GM23338 (cell line): ENCODE data around the gene ARAP1. TPM values are rescaled to one million over a fixed set of nuclear protein-coding genes. Genes with fewer than 3 reads are reported as not detected.

Experiments used
- ATAC-seq: fragments of 200-7000 bp; cut with Tn5 transposase; 3 replicates; pipeline ENCODE4 v1.9.1; 2020
- DNase-seq: peaks from one replicate; pipeline ENCODE4 v3.0.0-alpha.2; 2015; ENCODE audit warnings: low spot score
- H2AFZ ChIP-seq: fragments of 200-600 bp; sonication (generic); 2 replicates; pipeline ENCODE4 v1.8.0; 2016; ENCODE audit warnings: antibody characterized with exemption, mild to moderate bottlenecking, moderate library complexity
- H3F3A ChIP-seq: fragments of 200-600 bp; sonication (generic); replicated peaks from 2 replicates; pipeline ENCODE4 v1.8.0; 2017; ENCODE audit warnings: antibody characterized with exemption, mixed run types, low read depth
- H3K27ac ChIP-seq: fragments of 200-600 bp; sonication (generic); 2 replicates; pipeline ENCODE4 v1.6.1; 2016; ENCODE audit warnings: low read depth
- H3K27me3 ChIP-seq: fragments of 200-600 bp; sonication (generic); 2 replicates; pipeline ENCODE4 v1.8.0; 2016; ENCODE audit warnings: mild to moderate bottlenecking, mixed run types, moderate library complexity; ENCODE audit not compliant: insufficient read depth
- H3K36me3 ChIP-seq: fragments of 200-600 bp; sonication (generic); 2 replicates; pipeline ENCODE4 v1.8.0; 2016; ENCODE audit warnings: mild to moderate bottlenecking; ENCODE audit not compliant: insufficient read depth
- H3K4me1 ChIP-seq: fragments of 200-600 bp; sonication (generic); 2 replicates; pipeline ENCODE4 v1.8.0; 2016; ENCODE audit warnings: mild to moderate bottlenecking, moderate library complexity; ENCODE audit not compliant: insufficient read depth
- H3K4me2 ChIP-seq: fragments of 200-600 bp; sonication (generic); 2 replicates; pipeline ENCODE4 v1.7.1; 2017; ENCODE audit warnings: mixed run types
- H3K4me3 ChIP-seq: fragments of 200-600 bp; sonication (generic); 2 replicates; pipeline ENCODE4 v1.6.1; 2016; ENCODE audit warnings: mixed run types
- H3K79me2 ChIP-seq: fragments of 200-600 bp; sonication (generic); replicated peaks from 2 replicates; pipeline ENCODE4 v1.8.0; 2017; ENCODE audit warnings: mild to moderate bottlenecking; ENCODE audit not compliant: insufficient read depth
- H3K9me2 ChIP-seq: fragments of 200-600 bp; sonication (generic); 2 replicates; pipeline ENCODE4 v1.8.0; 2017; ENCODE audit not compliant: insufficient read depth
- H4K20me1 ChIP-seq: fragments of 200-600 bp; sonication (generic); replicated peaks from 2 replicates; pipeline ENCODE4 v1.8.0; 2017; ENCODE audit warnings: mild to moderate bottlenecking; ENCODE audit not compliant: insufficient read depth
- H3K27ac Mint-ChIP-seq: 2 replicates; pipeline ENCODE4 v1.8.0; 2020; ENCODE audit warnings: inconsistent platforms, mild to moderate bottlenecking, moderate library complexity, mixed read lengths
- H3K27me3 Mint-ChIP-seq: 3 replicates; pipeline ENCODE4 v1.8.0; 2022; ENCODE audit warnings: low read depth, mild to moderate bottlenecking, moderate library complexity, mixed read lengths, inconsistent platforms; ENCODE audit not compliant: insufficient read depth, poor library complexity
- H3K36me3 Mint-ChIP-seq: 3 replicates; pipeline ENCODE4 v1.8.0; 2021; ENCODE audit warnings: low read depth, mild to moderate bottlenecking, inconsistent platforms, moderate library complexity, mixed read lengths
- H3K4me1 Mint-ChIP-seq: 3 replicates; pipeline ENCODE4 v1.8.0; 2020; ENCODE audit warnings: mild to moderate bottlenecking, inconsistent platforms, mixed read lengths
- H3K4me3 Mint-ChIP-seq: 3 replicates; pipeline ENCODE4 v1.8.0; 2021; ENCODE audit warnings: moderate library complexity, mild to moderate bottlenecking, inconsistent platforms, mixed read lengths
- H3K9me3 Mint-ChIP-seq: 3 replicates; pipeline ENCODE4 v1.8.0; 2020; ENCODE audit warnings: moderate library complexity, mild to moderate bottlenecking, inconsistent platforms, mixed read lengths
- CREB1 ChIP-seq: fragments of 250-450 bp; sonication (Bioruptor Pico); IDR thresholded peaks from 2 replicates; pipeline ENCODE4 v1.5.0; 2020; ENCODE audit warnings: low read depth, mild to moderate bottlenecking, moderate library complexity
- CTCF ChIP-seq, 2 experiments: fragments of 200-600 bp in 1 of 2; sonication (generic) in 1 of 2; conservative IDR thresholded peaks; 2 replicates each; pipeline versions ENCODE4 v1.5.1 to v1.6.1; 2016 to 2017; ENCODE audit warnings: antibody characterized with exemption in 2 of 2, low read depth in 2 of 2, mild to moderate bottlenecking in 2 of 2, moderate library complexity in 1 of 2
- ETS1 ChIP-seq: IDR thresholded peaks from 2 replicates; pipeline ENCODE4 v1.6.1; 2016; ENCODE audit warnings: antibody characterized with exemption
- EZH2 ChIP-seq: fragments of 200-600 bp; sonication (generic); IDR thresholded peaks from one replicate; pipeline ENCODE4 v1.8.0; 2017; ENCODE audit warnings: antibody characterized with exemption, mild to moderate bottlenecking, low read depth; ENCODE audit not compliant: unreplicated experiment
- EZH2phosphoT487 ChIP-seq: fragments of 200-600 bp; sonication (generic); IDR thresholded peaks from one replicate; pipeline ENCODE4 v1.8.1; 2018; ENCODE audit warnings: antibody characterized with exemption; ENCODE audit not compliant: unreplicated experiment
- JUNB ChIP-seq: IDR thresholded peaks from one replicate; pipeline ENCODE4 v1.6.1; 2016; ENCODE audit warnings: antibody characterized with exemption; ENCODE audit not compliant: unreplicated experiment
- NANOG ChIP-seq: IDR thresholded peaks from 2 replicates; pipeline ENCODE4 v1.6.1; 2016; ENCODE audit warnings: antibody characterized with exemption, borderline replicate concordance
- POLR2AphosphoS5 ChIP-seq: IDR thresholded peaks from 2 replicates; pipeline ENCODE4 v1.6.1; 2016; ENCODE audit warnings: antibody characterized with exemption, low read depth
- REST ChIP-seq: IDR thresholded peaks from one replicate; pipeline ENCODE4 v1.6.1; 2018; ENCODE audit warnings: antibody characterized with exemption; ENCODE audit not compliant: unreplicated experiment
- STAT1 ChIP-seq: IDR thresholded peaks from one replicate; pipeline ENCODE4 v1.6.1; 2016; ENCODE audit warnings: antibody characterized with exemption; ENCODE audit not compliant: unreplicated experiment
- ZNF114 ChIP-seq: fragments of 250-450 bp; sonication (Bioruptor Pico); IDR thresholded peaks from 2 replicates; pipeline ENCODE4 v1.5.0; 2020; ENCODE audit warnings: mild to moderate bottlenecking, moderate library complexity
- ZNF331 ChIP-seq: fragments of 250-450 bp; sonication (Bioruptor Pico); IDR thresholded peaks from 2 replicates; pipeline ENCODE4 v1.5.0; 2020; ENCODE audit warnings: low read depth, mild to moderate bottlenecking, moderate library complexity
- ZNF462 ChIP-seq: fragments of 250-450 bp; sonication (Bioruptor Pico); IDR thresholded peaks from 2 replicates; pipeline ENCODE4 v1.5.0; 2020; ENCODE audit warnings: mild to moderate bottlenecking, moderate library complexity
- polyA plus RNA-seq: library from polyadenylated mRNA; unstranded; fragments of >200 nt; fragmentation: Nextera tagmentation; extraction: Ambion mirVana; gene quantifications from 2 replicates; pipeline ENCODE4 v1.2.1, GENCODE V29; 2016
- total RNA-seq: library from RNA; depleted of rRNA; stranded (reverse); fragments of >200 nt; shearing (Covaris generic); gene quantifications from 2 replicates; pipeline ENCODE4 v1.2.3, GENCODE V29; 2014

Gene ARAP1
- total and polyA plus RNA-seq, 2 experiments from 2014 or later = 24.5 to 116 TPM

GRCh38 chr11:72653649-72654048 lies 98.6 kb downstream of the ARAP1 start:
- no peaks in the 10 kb centered on the region for H3K79me2 ChIP-seq
- ATAC-seq (no peak), DNase-seq (no peak)
- H2AFZ ChIP-seq = no peak overlapping the region
- H3K36me3 ChIP-seq = no peaks in the 10 kb centered on the region
- H3K4me2 ChIP-seq = no peak overlapping the region
- H3K27ac ChIP-seq = no peak overlapping the region
- no peaks in the 10 kb centered on the region for H3K9me3 Mint-ChIP-seq
- no peaks in the 10 kb centered on the region for H4K20me1 ChIP-seq
- no peak overlapping the region for H3K4me3 Mint-ChIP-seq
- H3K27me3 Mint-ChIP-seq = peaks cover 15% of the 10 kb centered on the region
- no peak overlapping the region for H3K4me3 ChIP-seq
- peaks cover 5% of the 10 kb centered on the region; the same call in 1 of the 2 replicates for H3K4me1 ChIP-seq
- H3K36me3 Mint-ChIP-seq = no peaks in the 10 kb centered on the region
- no peak overlapping the region for H3K27ac Mint-ChIP-seq
- no peaks in the 10 kb centered on the region for H3K27me3 ChIP-seq
- no peaks in the 10 kb centered on the region for H3K9me2 ChIP-seq
- H3F3A ChIP-seq = no peaks in the 10 kb centered on the region
- TF ChIP-seq ZNF114 (CRISPR knock-in tag) = no peak
- no peak for TF ChIP-seq REST
- no peak for TF ChIP-seq CREB1 (CRISPR knock-in tag)
- no peak for TF ChIP-seq EZH2phosphoT487
- TF ChIP-seq JUNB = no peak
- no peak for TF ChIP-seq NANOG
- no peak for TF ChIP-seq EZH2
- no peak for TF ChIP-seq ETS1
- TF ChIP-seq ZNF462 = no peak
- TF ChIP-seq CTCF (conservative IDR thresholded peaks at IDR 0.05; ENCODE audit: low read depth in 2 of 2) = no peak
- no peak for TF ChIP-seq ZNF331
- no peak for TF ChIP-seq STAT1
- TF ChIP-seq POLR2AphosphoS5 = no peak
- peaks cover 24% of the 10 kb centered on the region for H3K4me1 Mint-ChIP-seq
